Ectodermal cell (in vitro differentiated cells): ENCODE data around the gene CSKMT.
A peak's percentile ranks its signal among the peaks of the same experiment; 100 is the strongest.

Source experiments
- H3K27ac ChIP-seq: 2 replicates; pipeline ENCODE4 v1.7.0; 2013; ENCODE audit warnings: mild to moderate bottlenecking, low read depth, low read length; ENCODE audit not compliant: insufficient read depth, poor library complexity, severe bottlenecking
- H3K27me3 ChIP-seq: 2 replicates; pipeline ENCODE4 v1.7.0; 2013; ENCODE audit warnings: mild to moderate bottlenecking, low read length; ENCODE audit not compliant: insufficient read depth, control insufficient read depth, poor library complexity, severe bottlenecking
- H3K36me3 ChIP-seq: one replicate; pipeline ENCODE4 v1.7.0; 2013; ENCODE audit warnings: low read length; ENCODE audit not compliant: control insufficient read depth, insufficient read depth
- H3K4me1 ChIP-seq: one replicate; pipeline ENCODE4 v1.7.0; 2013; ENCODE audit warnings: low read length; ENCODE audit not compliant: control insufficient read depth, insufficient read depth
- H3K4me3 ChIP-seq: 2 replicates; pipeline ENCODE4 v1.7.0; 2013; ENCODE audit warnings: low read depth, low read length, control low read depth; ENCODE audit not compliant: insufficient read depth
- H3K9me3 ChIP-seq: 2 replicates; pipeline ENCODE4 v1.7.0; 2013; ENCODE audit warnings: mild to moderate bottlenecking, low read length, moderate library complexity; ENCODE audit not compliant: control insufficient read depth
- WGBS, 2 experiments: methylation state at CpG; one replicate each; pipeline ENCODE4 v1.1.7; 2013; ENCODE audit warnings: missing lambda C conversion rate in 2 of 2; 5-methylcytosine and 5-hydroxymethylcytosine counted together

CSKMT gene

DNA sequence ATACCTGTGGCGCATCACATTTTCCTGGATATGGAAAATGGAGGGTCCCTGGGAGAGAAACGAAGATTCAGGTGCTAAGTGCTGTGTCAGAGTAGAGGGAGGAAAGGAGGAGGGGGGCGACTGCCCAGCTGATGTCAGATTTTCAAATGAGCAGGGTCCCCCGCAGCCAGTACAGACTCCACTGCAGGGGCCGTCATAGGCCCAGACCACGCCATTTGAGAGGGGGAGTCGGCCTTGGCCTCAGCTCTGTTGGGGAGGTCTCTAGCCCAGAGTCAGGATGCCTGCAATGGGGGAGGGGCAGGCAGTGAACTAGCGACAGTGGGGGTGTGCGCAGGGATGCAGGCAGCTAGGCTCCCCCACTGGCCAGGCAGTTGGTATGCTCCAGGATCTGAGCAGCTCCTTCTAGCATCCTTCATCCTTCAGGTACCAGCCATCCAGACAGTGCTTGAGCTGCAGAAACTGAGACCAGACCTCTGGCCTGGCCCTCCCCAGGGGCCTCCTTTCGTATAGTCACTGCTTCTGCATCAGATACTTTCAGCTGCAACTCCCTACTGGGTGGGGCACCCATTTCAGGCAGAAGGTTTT, 42.3 kb downstream of the CSKMT start, which contains the start of the genes BSCL2 and GNG3:
Gene BSCL2 (minus strand): TSS at position 148 of the 585 bp plus-strand sequence. CDS start 229 bp downstream, outside the sequence.
Gene GNG3 (plus strand): TSS at position 400 of the 585 bp plus-strand sequence. CDS start 620 bp downstream, outside the sequence.
- H3K27me3 ChIP-seq = no peaks in the 10 kb centered on the region
- WGBS, 2 experiments = 3 to 6% methylated on average over 10 of the region's 10 CpGs
- peaks cover 31% of the 10 kb centered on the region for H3K4me1 ChIP-seq
- peaks cover 17% of the 10 kb centered on the region for H3K36me3 ChIP-seq
- no peaks in the 10 kb centered on the region for H3K9me3 ChIP-seq
- H3K4me3 ChIP-seq = peak within 1 kb of the TSS; percentile 80
- H3K27ac ChIP-seq = peak within 1 kb of the TSS; percentile 93

DNA sequence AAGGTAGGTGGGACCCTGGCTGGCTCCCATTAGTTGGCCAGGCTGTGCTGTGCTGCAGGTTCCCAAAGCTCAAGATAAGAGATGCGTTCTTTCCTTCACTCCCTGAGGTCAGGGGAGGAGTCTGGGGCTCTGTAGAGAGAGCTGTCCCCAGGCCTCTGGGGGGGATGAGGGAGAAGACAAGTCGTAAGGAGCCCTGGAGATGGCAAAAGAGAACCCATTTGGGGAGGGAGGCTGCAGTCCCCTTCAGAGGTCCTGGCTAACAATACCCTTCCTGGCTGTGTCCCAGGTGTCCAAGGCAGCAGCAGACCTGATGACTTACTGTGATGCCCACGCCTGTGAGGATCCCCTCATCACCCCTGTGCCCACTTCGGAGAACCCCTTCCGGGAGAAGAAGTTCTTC, 43.3 kb downstream of the CSKMT start:
- WGBS, 2 experiments = 76 to 77% methylated on average over 5 of the region's 5 CpGs
- Histone ChIP-seq H3K27me3 (no peaks in the 10 kb centered on the region), H3K4me1 (peaks cover 31% of the 10 kb centered on the region), H3K9me3 (no peaks in the 10 kb centered on the region), H3K36me3 (peaks cover 25% of the 10 kb centered on the region), H3K4me3 (peak overlapping the region; percentile 32), H3K27ac (no peak overlapping the region)

DNA sequence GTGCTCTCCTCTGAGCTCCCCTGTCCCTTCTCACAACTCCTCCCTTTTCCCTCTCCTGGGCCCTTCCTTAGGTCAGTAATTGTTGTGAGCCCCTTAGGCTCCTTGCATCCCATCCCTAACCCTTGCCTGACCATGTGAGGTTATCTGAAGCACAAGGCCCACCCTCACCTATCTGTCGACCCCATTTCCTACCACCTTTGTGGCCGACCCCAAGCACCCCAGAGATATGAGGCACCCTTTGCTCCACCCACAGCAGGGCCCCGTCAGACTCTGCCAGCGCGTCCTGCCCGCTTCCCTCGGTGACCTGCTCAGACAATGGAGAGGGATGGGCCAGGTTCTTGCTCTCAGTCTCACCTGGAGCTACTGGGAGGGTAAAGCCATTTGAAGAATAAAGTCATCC, 43.7 kb downstream of the CSKMT start:
- 18 to 20% methylated on average over 7 of the region's 7 CpGs for WGBS, 2 experiments

DNA sequence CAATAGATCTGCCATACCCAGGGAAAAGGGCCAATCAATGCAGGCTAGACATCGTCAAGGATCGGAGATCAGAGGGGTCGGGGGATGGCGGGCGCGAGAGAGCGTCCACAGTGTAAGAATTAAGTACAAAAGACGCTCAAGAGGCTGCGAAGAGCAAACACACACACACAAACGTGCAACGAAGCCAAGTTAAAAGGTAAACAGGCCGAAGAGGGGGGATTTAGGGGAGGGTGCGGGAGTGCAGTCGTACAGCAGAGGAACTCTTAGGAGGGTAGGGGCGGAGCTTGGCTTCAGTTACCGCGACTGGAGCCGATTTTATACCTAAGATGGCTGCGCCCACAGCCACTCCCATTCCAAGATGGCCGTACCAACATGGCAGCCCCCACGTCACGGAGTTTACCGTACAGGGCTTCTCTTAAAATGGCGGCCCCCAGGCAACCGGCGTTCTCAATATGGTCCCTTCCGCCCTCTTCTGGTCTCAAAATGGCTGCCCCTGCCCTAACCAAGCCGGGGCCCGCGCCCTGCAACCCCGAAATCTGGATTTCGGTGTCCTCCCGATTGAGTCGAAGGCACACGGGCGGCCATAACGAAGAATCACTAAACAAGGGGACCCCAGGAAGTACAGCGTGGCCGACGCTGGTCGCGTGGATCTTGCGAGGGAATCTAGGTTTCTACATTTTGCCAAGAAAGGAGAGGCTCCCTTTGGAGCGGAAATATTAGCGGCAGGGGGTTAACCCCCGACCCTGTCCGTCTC, 44.3 kb downstream of the CSKMT start:
- H3K27ac ChIP-seq = peak overlapping the region; percentile 95
- 7 to 10% methylated on average over 47 of the region's 47 CpGs for WGBS, 2 experiments
- no peaks in the 10 kb centered on the region for H3K27me3 ChIP-seq
- no peaks in the 10 kb centered on the region for H3K9me3 ChIP-seq
- peak overlapping the region; percentile 32 for H3K4me3 ChIP-seq
- H3K4me1 ChIP-seq = peaks cover 31% of the 10 kb centered on the region
- H3K36me3 ChIP-seq = peaks cover 29% of the 10 kb centered on the region

More for the DNA sequence above, 43.7 kb downstream of the CSKMT start:
- peaks cover 29% of the 10 kb centered on the region for H3K36me3 ChIP-seq
- no peaks in the 10 kb centered on the region for H3K27me3 ChIP-seq
- H3K27ac ChIP-seq = no peak overlapping the region
- H3K4me3 ChIP-seq = peak overlapping the region; percentile 32
- H3K4me1 ChIP-seq = peaks cover 31% of the 10 kb centered on the region
- H3K9me3 ChIP-seq = no peaks in the 10 kb centered on the region

DNA sequence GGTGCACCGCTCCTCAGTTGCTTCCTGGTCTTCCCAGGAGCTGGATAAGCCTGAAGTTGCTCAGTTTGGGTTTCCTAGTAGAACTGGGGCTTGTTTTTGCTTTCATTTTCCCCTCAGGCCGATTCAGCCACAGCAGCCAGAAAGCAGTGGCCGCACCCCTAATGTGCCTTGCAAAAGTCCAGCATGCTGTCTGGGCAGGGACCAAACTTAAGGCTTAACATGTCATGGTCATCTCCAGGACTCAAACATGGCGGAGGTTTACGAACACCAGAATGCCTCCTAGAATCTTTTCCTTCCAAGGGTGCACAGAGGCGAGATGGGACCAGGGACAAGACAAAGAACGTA, 44.9 kb downstream of the CSKMT start:
- WGBS, 2 experiments = 82 to 84% methylated on average over 7 of the region's 7 CpGs
- H3K36me3 ChIP-seq = peaks cover 29% of the 10 kb centered on the region

DNA sequence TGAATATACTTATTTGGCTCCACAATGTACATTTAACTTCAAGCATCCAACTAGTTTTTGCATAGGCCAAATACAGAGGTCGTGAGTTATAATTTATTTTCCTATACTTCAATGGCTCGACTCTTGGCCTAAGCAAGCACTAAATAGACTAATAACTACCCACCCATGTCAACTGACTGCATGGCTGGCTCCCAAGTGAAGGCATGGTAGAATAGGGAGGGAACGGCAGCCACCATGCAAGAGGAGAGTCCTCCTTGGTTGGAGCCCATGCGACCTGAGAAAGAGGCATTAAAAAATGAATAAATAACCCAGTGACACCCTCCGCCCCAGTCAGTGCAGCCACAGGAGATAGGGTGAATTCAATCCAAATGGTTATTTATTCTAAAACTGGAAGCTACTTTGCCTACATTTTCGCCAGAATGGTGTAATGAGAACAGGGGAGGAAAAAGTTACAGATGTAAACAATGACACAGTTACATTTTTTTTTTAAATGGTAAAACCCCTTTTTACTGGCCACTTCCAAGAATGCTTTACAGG, 47.2 kb downstream of the CSKMT start:
- peaks cover 18% of the 10 kb centered on the region for H3K4me1 ChIP-seq
- H3K36me3 ChIP-seq = peaks cover 50% of the 10 kb centered on the region
- H3K9me3 ChIP-seq = no peaks in the 10 kb centered on the region
- no peaks in the 10 kb centered on the region for H3K27me3 ChIP-seq
- WGBS, 2 experiments = 92 to 95% methylated on average over 5 to 6 of the region's 6 CpGs
- no peak overlapping the region for H3K27ac ChIP-seq
- H3K4me3 ChIP-seq = no peak overlapping the region

More for the DNA sequence above, 44.9 kb downstream of the CSKMT start:
- H3K27ac ChIP-seq = peak overlapping the region; percentile 95
- H3K9me3 ChIP-seq = no peaks in the 10 kb centered on the region
- peak overlapping the region; percentile 32 for H3K4me3 ChIP-seq
- no peaks in the 10 kb centered on the region for H3K27me3 ChIP-seq
- H3K4me1 ChIP-seq = peaks cover 30% of the 10 kb centered on the region

DNA sequence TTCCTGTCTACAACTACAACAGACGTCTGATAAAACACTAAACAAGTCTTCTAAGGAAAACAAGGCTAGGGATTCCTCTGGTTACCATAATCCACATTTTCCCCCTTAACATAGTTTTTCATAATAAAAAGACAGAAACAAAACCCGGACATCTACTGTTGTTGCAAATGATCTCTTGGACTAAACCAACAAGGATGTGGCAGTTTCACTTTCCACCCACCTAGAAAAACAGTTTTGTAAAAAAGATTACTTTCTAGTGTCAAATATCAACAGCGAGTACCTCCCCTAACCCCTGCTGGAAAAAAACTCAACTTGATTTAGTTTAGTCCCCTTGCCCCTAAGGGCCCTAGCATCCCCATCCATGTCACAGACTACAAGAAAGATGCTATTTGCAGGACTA, 47.7 kb downstream of the CSKMT start:
- H3K36me3 ChIP-seq = peaks cover 56% of the 10 kb centered on the region
- peaks cover 13% of the 10 kb centered on the region for H3K4me1 ChIP-seq
- WGBS, 2 experiments = 94% methylated on average over 3 of the region's 3 CpGs
- no peak overlapping the region for H3K27ac ChIP-seq
- H3K27me3 ChIP-seq = no peaks in the 10 kb centered on the region
- H3K9me3 ChIP-seq = no peaks in the 10 kb centered on the region
- no peak overlapping the region for H3K4me3 ChIP-seq

DNA sequence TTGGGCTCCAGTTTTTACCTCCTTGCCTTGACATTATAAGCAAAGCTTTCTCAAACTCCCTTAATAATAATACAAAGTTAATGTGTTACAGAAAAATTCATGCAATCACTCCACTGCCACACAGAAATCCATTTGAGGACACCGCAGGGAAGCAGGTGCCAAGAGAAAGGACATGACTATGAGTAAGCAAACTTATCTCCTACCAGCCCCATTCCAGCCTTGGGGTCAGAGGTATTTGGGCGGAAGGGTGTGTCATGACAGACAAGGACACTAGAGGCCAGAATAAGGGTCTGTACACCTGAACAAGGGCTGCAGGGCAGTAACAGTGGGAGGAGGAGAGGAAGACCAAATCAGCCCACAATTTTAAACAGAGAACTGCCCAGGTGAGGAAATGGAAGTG, 48.2 kb downstream of the CSKMT start:
- Histone ChIP-seq H3K27me3 (no peaks in the 10 kb centered on the region), H3K4me3 (no peak overlapping the region), H3K36me3 (peaks cover 60% of the 10 kb centered on the region), H3K27ac (no peak overlapping the region), H3K4me1 (peaks cover 8% of the 10 kb centered on the region), H3K9me3 (no peaks in the 10 kb centered on the region)
- WGBS, 2 experiments = 94 to 100% methylated on average over 2 of the region's 2 CpGs

DNA sequence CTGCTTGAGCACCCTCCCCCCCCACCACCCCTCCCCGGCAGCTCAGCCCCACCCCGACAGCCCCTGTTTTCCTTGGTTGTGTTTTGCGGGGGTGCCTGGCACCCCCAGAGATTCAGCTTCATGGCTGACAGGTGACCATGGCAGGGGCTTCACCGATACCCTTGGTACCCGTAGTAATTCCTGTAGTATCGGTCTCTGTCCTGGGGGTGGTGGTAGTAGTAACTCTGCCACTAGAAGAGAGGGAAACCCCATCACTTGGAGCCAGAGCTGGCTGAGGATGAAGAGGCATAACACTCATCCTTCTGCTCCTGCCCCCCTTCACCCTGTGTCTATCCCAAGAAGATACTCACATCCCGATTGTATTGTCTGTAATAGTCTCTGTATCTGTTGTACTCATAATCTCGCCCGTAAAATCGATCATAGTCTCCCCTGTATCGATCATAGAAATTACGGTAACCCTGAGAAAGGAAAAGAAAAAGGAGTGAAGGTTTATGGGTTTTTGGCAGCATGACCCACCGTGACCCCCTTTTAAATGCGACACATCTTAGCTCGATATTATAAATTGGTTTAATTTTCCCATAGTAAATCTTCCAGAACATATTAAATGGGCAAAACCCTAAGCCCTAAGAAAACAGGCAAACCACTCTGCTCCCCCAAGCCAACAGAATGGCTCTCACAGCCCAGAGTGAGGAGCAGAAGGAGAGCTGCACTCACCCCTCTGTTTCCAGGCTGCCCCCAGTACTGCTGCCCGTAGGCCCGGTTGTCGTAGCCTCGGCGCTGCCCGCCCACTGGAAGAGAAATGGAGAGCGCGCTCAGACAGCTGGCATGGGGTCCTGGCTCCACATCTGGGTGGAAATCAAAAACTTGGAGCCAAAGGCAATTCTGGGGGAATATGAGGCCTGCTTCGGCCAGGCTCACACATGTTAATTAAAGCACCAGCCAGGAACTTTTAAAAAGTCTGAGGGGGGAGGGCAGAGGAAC, 50.3 kb downstream of the CSKMT start:
- no peak overlapping the region for H3K27ac ChIP-seq
- WGBS, 2 experiments = 92 to 93% methylated on average over 23 to 24 of the region's 24 CpGs
- peaks cover 78% of the 10 kb centered on the region for H3K36me3 ChIP-seq
- H3K4me1 ChIP-seq = no peaks in the 10 kb centered on the region
- no peaks in the 10 kb centered on the region for H3K9me3 ChIP-seq
- no peaks in the 10 kb centered on the region for H3K27me3 ChIP-seq
- no peak overlapping the region for H3K4me3 ChIP-seq
